ENCODE data around the gene DDX17.
"Not testable (repeated sequence)": the region's sequence is repeated elsewhere in the genome, so short reads cannot be mapped to it uniquely, and the experiment has no call there.

DDX17 gene

DNA sequence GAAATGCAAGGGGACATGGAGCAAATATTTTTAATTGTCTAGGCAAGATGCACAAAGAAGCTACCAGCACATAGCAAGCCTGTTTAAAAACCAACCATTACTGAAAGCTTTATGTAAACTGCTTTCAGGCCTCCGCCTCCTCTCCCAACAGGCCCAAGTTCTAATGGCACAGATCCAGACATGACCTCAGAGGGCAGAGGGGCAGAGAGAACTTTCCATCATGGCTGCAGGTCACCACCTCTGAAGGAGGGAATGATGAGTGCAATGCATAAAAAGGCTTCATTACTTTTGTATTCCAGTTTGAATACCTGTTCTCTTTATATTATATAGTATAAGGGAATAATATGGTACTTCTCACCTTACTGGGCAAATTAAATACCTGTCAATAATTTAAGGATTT is 15.2 kb downstream of the DDX17 start:
- no peak for DNase-seq

- DNase-seq, result no peak
Measured at GRCh38 chr22:38490475-38490874, 15.6 kb downstream of the DDX17 start.

- DNase-seq, result no peak
Measured at GRCh38 chr22:38489561-38490145, 16.5 kb downstream of the DDX17 start.

GRCh38 chr22:38489142-38489541 is 17.0 kb downstream of the DDX17 start:
- DNase-seq, result no peak

DNA sequence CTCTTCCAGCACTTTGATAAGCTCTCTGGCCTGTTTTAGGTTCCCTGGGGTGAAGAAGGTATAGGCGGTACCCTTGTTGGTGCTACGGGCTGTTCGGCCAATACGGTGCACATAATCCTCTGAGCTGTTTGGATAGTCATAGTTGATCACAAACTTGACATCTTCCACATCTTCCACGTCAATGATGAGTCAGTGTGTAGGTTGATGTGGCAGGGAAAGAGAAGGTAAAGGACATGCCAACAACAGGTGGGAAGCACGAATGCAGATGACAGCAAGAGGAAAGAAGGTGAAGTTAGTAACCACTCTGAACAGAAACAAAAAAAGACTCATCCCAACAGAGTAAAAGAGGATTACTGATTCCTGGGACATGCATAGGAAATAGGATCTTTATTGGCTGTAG is 18.2 kb downstream of the DDX17 start:
- no peak for DNase-seq

DNA sequence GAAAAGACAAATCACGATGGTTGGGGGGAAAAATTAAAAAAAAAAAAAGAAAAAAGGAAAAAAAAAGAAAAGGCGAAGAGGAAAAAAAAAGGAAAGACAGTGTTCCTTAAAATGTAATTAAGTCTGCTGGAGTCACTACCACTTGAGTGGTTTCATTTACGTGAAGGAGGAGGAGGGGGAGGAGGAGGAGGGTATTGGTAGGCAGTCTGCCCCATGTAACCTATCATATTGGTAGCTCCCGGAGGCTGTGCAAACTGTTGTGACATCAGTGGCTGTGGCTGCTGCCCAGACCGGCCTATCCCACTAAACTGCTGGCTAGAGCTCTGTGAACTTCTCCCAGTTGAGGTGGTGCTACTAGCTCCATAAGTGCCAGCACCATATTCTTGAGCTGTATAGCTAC is 20.3 kb downstream of the DDX17 start:
- no peak for DNase-seq

DNA sequence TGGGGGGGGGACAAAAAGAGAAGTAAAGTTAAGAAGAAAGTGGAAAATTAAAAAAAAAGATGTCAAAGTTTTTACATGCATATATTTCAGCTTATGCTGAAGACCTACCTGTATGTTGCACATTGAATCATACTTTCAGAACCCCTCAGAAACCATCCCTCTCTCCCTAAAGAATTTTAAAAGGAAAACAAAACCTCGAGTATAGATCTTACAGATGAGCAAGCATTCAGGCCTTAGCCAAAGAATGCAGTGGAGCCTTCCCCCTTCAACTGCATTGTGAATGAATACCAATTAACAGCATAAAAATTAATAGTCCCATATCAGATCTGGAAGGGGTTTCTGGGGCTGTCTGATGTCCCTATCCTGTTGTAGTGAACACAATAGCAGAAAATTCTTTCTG is 21.9 kb downstream of the DDX17 start:
- DNase-seq, result no peak

- DNase-seq, result no peak
Measured at GRCh38 chr22:38482662-38483308, 23.3 kb downstream of the DDX17 start.

DNA sequence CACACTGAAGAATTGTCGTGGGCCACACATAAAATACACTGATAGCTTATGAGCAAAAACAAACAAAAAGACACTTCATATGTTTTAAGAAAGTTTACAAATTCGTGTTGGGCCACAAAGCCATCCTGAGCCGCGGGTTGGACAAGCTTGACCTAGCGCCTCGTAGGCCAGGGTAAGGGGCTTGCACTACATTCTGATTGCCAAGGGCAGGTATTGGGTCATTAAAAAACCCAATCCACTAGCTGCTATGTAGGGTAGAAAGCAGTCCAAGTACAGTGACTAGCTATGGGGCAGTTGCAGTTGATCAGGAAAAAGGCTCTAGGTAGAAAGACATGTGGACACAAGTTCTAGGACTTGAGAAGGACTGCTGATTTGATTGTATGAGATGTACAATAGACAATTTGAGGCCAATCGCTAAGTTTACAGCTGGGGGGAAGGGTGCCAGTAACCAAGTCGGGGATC is 24.2 kb downstream of the DDX17 start:
- DNase-seq, result no peak

- no peak for DNase-seq
Measured at GRCh38 chr22:38481162-38481870, 24.8 kb downstream of the DDX17 start.

DNA sequence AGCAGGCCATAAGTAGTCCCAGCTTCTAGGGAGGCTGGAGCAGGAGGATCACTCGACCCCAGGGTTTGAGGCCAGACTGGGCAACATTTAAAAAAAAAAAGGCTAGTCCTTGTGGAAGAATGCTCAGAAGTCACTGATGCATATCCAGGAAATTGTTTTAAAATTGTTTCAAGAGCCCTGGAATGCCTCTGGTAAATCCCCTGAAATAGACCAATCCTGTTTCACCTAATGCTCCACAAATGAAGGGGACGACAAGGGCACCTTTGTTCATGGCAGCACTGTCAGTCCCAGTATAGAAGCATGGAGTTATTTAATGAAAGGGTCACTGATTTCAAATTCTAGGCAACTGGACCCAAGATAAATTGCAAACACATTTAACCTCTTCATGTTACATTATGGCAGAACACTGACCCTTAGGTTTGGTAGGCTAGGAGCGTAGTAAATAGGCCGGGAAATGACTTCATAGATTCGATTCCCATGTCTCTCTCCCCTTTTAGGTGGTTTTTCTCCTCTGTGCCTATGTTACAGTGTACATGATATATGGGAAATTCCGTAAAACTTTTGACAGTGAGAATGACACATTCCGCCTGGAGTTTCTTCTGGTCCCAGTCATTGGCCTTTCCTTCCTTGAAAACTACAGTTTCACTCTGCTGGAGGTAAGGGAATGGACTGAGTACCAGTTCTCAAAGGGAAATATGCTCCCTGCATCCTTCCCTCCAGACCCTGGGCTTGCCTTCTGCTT is 26.8 kb downstream of the DDX17 start:
- DNase-seq, result no peak

- DNase-seq, result no peak
Measured at GRCh38 chr22:38477585-38477984, 28.5 kb downstream of the DDX17 start.

DNA sequence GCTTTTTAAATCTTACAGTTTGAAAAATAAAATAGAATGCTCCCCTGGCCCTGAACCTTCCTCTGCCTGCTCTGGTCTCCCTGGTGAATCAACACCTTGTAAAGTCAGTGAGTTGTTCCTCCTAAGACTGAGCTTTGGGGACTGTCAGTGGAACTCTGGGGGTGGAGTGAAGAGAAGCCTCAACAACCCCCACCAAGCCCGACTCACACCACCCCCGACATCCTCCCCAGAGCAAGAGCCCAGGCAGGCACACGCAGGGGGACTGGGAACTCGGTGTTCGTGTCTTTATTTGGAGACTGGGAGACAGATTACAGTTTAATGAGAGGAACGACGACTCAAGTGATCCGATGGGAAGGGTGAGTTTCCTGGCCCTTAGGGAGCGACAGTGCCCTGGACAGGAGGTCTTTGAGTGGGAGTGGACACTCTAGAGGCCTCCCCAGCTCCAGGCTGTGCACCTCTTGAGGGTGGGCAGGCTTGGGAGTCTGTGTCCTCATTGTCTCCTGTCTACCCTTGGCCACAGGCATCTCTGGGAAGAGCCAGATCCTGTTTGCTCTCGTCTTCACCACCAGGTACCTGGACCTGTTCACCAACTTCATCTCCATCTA is 32.0 kb downstream of the DDX17 start:
- DNase-seq, result no peak

- no peak for DNase-seq
Measured at GRCh38 chr22:38471237-38471636, 34.9 kb downstream of the DDX17 start.

GRCh38 chr22:38470179-38470578 is 35.9 kb downstream of the DDX17 start:
- DNase-seq, result not testable (repeated sequence)

DNA sequence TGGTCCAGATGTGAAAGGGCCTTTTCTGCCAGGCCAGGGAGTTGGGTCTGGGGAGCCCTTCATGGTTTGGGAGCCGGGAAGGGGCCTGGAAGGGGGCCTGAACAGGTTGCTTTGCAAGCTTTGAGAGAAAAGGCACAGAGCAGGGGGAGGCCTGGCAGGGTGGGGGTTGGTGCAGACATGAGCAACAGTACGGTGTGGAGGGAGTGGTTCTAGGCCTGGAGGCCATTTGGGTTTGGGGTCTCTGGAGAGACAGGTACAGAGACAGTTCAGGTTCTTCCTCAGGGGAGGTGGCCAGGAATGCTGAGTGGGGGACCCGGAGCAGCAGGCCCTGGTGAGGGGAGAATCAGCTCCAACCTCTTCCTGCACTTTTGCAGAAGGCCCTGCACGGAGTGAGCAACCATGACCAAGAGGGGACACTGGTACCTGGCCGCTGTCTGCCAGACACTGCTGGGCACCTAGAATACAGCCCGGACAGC is 36.8 kb downstream of the DDX17 start:
- no peak for DNase-seq

GRCh38 chr22:38468443-38469305 is 37.4 kb downstream of the DDX17 start:
- no peak for DNase-seq

DNA sequence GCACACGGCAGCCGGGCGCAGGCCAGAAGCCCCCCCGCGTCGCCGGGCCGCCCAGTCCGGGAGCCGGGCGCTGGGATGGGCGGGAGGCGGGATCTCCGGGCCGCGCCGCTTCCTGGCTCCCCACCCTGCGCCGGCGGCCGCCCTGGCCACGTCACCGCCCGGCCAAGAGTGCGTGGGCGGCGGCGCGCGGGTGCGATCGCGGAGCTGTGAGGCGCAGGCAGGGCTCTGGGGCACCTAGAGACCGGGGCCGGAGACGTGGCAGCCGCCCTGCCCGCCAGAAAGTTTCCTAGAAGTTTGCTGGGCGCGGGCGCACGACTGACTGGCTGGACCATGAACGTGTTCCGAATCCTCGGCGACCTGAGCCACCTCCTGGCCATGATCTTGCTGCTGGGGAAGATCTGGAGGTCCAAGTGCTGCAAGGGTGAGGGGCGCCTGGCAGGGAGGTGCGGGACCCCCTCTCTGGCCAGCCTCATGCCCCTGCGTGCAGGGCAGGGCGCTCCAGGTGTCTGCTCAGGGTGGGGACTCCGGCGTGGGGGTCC is 38.1 kb downstream of the DDX17 start, which contains the start of gene KDELR3:
TSS of gene KDELR3 (plus strand) at position 193 of the 539 bp plus-strand sequence. CDS start at position 331, 138 bp downstream.
- DNase-seq, result no peak

DNA sequence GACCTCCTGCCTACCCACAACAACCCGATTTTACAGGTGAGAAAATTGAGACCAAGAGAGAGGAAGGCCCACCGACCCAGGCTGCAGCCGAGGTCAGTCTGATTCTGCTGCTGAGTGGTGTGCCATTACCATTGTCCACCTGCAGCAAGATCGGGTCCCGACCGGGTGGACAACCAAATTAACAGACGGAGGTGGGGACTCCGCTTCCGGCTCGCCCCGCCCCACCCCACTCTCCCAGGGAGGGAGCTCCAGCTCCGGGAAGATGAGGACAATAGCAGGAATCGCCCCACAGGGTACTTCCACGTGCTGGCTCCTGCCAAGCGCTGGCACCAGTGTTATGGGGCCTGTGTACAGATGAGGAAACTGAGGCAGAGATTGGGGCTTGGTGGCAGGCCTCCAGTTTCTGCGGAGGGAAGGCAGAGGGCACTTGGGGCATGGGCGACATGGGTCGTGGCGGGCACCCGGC is 38.6 kb downstream of the DDX17 start:
- DNase-seq, result no peak

- no peak for DNase-seq
Measured at GRCh38 chr22:38465673-38466490, 40.2 kb downstream of the DDX17 start.

Measured in DMS79 (cell line).